GM18526 (cell line): ENCODE measurements around the gene ZCCHC17.

Experiments used
- POLR2A ChIP-seq: IDR thresholded peaks from 3 replicates; pipeline ENCODE4 v1.6.1; 2011; ENCODE audit not compliant: insufficient read length; ENCODE audit errors: extremely low read depth

ZCCHC17 gene

GRCh38 chr1:31299365-31299764 lies 2.5 kb downstream of the ZCCHC17 start:
- TF ChIP-seq POLR2A, result no peak

- TF ChIP-seq POLR2A, result no peak
Measured at GRCh38 chr1:31300193-31300592, 3.4 kb downstream of the ZCCHC17 start.

DNA sequence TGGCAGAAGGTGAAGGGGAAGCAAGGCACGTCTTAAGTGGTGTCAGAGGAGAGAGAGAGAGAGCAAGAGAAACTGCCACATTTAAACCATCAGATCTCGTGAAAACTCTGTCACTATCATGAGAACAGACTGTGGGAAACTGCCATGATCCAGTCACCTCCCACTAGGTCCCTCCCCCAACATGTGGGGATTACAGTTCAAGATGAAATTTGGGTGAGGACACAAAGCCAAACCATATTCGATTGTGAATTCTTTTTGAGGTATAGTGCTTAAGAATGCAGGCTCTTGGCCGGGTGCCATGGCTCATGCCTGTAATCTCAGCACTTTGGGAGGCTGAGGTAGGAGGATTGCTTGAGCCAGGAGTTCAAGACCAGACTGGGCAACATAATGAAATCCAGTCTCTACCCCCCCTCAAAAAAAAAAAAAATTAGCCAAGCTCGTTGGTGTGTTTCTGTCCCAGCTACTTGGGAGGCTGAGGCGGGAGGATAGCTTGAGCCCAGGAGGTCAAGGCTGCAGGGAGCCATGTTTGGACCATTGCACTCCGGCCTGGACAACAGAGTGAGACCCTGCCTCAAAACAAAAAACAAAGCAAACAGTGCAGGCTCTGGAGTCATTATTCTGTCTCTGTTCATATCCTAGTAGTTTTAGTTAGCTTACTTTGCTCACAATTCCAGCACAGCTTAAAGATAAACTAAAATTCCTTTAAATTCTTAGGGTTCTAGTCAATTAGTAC lies 6.0 kb downstream of the ZCCHC17 start:
- TF ChIP-seq POLR2A, result no peak

GRCh38 chr1:31306278-31306677 lies 9.4 kb downstream of the ZCCHC17 start:
- TF ChIP-seq POLR2A, result no peak

DNA sequence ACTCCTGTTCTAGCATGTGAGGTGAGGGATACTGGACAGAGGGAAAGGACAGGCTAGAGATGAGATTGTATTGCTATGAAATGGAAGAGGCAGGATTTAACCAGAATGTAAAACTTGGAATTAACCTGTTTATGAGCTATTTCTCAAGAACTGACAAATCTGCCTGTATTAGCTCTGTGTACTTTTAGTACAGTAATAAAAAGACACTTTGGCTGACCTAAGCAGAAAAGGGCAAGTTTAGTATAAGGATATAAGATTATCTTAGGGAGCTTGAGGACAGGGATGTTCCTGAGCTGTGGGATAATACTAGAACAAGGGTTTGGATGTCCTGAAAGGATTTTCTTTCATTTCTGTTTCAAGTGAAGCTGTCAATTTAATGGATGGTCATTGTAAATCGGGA lies 11.2 kb downstream of the ZCCHC17 start:
- TF ChIP-seq POLR2A, result no peak

DNA sequence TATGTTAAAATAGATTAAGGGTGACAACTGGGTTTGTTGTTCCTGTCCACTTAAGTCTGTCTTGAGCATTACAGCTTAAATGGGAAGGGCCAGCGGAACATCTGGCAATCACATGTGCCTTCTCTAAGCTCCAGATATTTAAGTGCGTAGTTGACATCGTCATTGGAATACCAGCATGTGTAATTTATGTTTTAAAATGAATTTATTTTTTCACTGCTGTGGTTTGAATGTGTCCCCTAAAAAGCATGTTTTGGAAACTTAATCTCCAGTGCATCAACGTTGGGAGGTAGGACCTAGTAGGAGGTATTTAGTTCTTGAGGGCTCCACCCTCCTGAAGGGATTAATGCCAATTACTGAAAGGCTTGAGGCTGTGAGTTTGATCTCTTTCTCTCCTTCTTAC lies 13.4 kb downstream of the ZCCHC17 start:
- no peak for TF ChIP-seq POLR2A

DNA sequence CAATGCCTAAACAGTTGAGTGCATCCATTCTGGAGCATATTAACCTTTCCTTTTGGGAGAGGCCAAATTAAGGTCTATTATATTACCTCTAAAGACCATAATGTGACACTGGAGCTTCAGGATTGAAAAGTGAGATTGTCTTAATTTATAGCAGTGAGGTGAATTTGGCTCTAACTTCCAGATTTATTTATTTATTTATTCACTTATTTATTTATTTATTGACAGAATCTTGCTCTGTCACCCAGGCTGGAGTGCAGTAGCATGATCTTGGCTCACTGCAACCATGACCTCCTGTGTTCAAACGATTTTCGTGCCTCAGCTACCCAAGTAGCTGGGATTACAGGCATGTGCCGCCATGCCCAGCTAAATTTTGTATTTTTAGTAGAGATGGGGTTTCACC lies 19.1 kb downstream of the ZCCHC17 start:
- no peak for TF ChIP-seq POLR2A

GRCh38 chr1:31318146-31318545 lies 21.3 kb downstream of the ZCCHC17 start:
- no peak for TF ChIP-seq POLR2A

- no peak for TF ChIP-seq POLR2A
Measured at GRCh38 chr1:31324093-31324492, 27.3 kb downstream of the ZCCHC17 start.

DNA sequence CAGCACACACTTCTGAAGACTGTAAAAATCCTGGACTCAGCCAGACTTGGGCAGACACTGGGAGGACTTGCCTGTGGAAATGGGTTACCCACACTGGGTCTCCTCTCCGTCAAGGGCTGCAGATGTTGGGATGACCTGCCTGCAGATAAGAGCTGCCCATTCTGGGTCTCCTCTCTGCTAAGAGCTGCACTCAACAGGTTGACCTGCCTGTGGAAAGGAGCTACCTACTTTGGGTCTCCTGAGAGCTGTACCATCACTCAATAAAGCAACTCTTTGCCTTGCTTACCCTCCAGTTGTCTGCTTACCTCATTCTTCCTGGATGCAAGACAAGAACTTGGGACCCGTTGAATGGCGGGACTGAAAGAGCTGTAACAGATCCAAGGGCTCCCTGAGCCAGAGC lies 28.2 kb downstream of the ZCCHC17 start:
- TF ChIP-seq POLR2A, result no peak

DNA sequence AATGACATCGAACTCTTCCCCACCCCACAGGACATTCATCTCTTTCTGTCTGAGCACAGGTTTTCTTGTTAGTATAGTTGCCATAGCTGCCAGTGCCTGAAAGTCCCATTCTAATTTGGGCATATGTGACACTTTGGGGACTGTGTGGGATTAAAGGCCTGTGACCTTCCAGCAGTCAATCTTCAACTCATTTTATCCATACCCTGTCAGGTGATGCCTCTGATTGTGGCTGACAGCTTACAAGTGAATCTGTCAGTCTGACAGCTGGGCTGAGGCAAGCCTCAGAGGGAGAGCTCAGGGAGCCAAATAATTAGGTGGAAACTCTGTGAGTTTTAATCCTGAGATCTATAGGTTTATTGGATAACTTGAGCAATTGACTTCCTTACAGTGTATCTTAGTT lies 29.6 kb downstream of the ZCCHC17 start:
- TF ChIP-seq POLR2A, result no peak

GRCh38 chr1:31327381-31327780 lies 30.5 kb downstream of the ZCCHC17 start:
- TF ChIP-seq POLR2A, result no peak

- TF ChIP-seq POLR2A, result no peak
Measured at GRCh38 chr1:31335007-31335406, 38.2 kb downstream of the ZCCHC17 start.

DNA sequence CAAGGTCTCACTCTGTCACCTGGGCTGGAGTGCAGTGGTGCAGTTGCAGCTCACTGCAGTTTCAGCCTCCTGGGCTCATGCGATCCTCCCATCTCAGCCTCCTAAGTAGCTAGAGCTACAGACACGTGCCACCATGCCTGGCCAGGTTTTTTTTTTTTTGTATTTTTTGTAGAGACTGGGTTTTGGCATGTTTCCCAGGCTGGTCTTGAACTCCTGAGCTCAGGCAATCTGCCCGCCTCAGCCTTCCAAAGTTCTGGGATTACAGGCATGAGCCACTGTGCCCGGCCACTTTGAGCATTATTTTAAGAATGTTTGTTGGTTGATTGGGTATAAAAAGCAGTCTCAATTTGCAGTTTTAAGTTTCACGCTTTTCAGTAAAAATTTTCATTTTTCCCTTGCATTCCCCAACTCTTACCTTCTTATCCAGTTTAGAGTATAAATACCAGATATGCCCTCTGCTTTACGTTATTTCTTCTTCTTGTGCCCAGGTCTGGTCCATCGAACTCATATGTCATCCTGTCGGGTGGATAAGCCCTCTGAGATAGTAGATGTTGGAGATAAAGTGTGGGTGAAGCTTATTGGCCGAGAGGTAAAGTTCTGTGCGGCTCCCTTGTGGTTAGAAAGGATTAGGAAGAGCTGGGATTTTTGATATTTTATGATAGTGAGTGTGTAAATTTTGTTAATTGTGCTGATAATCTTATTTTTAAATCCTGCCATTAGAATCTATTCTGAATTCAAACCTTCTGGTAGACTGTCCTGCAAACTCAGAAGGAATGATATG lies 40.0 kb downstream of the ZCCHC17 start:
- TF ChIP-seq POLR2A, result no peak

DNA sequence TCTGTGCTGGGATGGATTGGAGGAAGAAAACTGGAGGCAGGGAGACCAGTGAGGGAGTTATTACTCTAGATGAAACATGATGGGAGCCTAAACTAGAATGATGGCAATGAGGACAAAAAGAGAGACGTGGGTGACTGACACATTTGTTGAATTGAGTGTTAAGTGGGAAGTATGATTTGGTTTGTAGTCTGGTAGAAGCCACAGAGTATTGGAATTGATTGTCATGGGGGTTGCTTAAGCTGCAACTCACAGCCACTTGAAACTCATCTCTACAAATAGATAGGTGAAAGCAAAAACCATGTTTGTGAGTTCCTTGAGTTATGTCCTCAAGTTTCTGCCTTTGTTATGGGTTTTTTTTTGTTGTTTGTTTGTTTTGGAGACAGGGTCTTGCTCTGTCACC lies 47.7 kb downstream of the ZCCHC17 start:
- no peak for TF ChIP-seq POLR2A

GRCh38 chr1:31345635-31346034 lies 48.8 kb downstream of the ZCCHC17 start:
- TF ChIP-seq POLR2A, result no peak

- TF ChIP-seq POLR2A, result no peak
Measured at GRCh38 chr1:31346785-31347184, 50.0 kb downstream of the ZCCHC17 start.
